ENCODE results near the gene SPNS3. TPM values are rescaled to one million over a fixed set of nuclear protein-coding genes. Genes with fewer than 3 reads are reported as not detected.

SPNS3 gene
- total RNA-seq, 1 donor from 2014 or later = not detected

- no peak overlapping the region for H3K27ac Mint-ChIP-seq
These were observed 73.2 kb downstream of the SPNS3 start for GRCh38 chr17:4506892-4507291.

GRCh38 chr17:4507361-4508111, 73.8 kb downstream of the SPNS3 start:
- H3K27me3 Mint-ChIP-seq = peaks cover 22% of the 10 kb centered on the region
- no peaks in the 10 kb centered on the region for H3K4me1 Mint-ChIP-seq (ENCODE audit: low read depth)
- no peaks in the 10 kb centered on the region for H3K9me3 Mint-ChIP-seq (ENCODE audit: low read depth)
- DNase-seq (ENCODE audit: low spot score, unreplicated experiment) = no peak
- no peak for TF ChIP-seq CTCF (IDR thresholded peaks at IDR 0.05; ENCODE audit: unreplicated experiment)
- H3K4me3 Mint-ChIP-seq (ENCODE audit: low read depth) = no peak overlapping the region
- no peaks in the 10 kb centered on the region for H3K36me3 Mint-ChIP-seq (ENCODE audit: insufficient read depth)
- no peak overlapping the region for H3K27ac Mint-ChIP-seq

More at GRCh38 chr17:4506892-4507291, 73.2 kb downstream of the SPNS3 start:
- TF ChIP-seq CTCF (IDR thresholded peaks at IDR 0.05; ENCODE audit: unreplicated experiment) = no peak
- H3K4me3 Mint-ChIP-seq (ENCODE audit: low read depth) = no peak overlapping the region
- H3K9me3 Mint-ChIP-seq (ENCODE audit: low read depth) = no peaks in the 10 kb centered on the region
- peaks cover 25% of the 10 kb centered on the region for H3K27me3 Mint-ChIP-seq
- no peak for DNase-seq (ENCODE audit: low spot score, unreplicated experiment)
- no peaks in the 10 kb centered on the region for H3K4me1 Mint-ChIP-seq (ENCODE audit: low read depth)
- no peaks in the 10 kb centered on the region for H3K36me3 Mint-ChIP-seq (ENCODE audit: insufficient read depth)

- Mint-ChIP-seq H3K27me3 (peaks cover 16% of the 10 kb centered on the region), H3K4me3 (ENCODE audit: low read depth) (no peak overlapping the region), H3K36me3 (ENCODE audit: insufficient read depth) (no peaks in the 10 kb centered on the region), H3K27ac (no peak overlapping the region), H3K9me3 (ENCODE audit: low read depth) (no peaks in the 10 kb centered on the region), H3K4me1 (ENCODE audit: low read depth) (peaks cover 2% of the 10 kb centered on the region)
- TF ChIP-seq CTCF (IDR thresholded peaks at IDR 0.05; ENCODE audit: unreplicated experiment) = no peak
- no peak for DNase-seq (ENCODE audit: low spot score, unreplicated experiment)
These were observed 74.5 kb downstream of the SPNS3 start for GRCh38 chr17:4508207-4508606.

- no peaks in the 10 kb centered on the region for H3K9me3 Mint-ChIP-seq (ENCODE audit: low read depth)
- peaks cover 14% of the 10 kb centered on the region for H3K27me3 Mint-ChIP-seq
- no peaks in the 10 kb centered on the region for H3K36me3 Mint-ChIP-seq (ENCODE audit: insufficient read depth)
- peaks cover 11% of the 10 kb centered on the region for H3K4me1 Mint-ChIP-seq (ENCODE audit: low read depth)
- TF ChIP-seq CTCF (IDR thresholded peaks at IDR 0.05; ENCODE audit: unreplicated experiment) = no peak
- DNase-seq (ENCODE audit: low spot score, unreplicated experiment) = no peak
- no peak overlapping the region for H3K4me3 Mint-ChIP-seq (ENCODE audit: low read depth)
- no peak overlapping the region for H3K27ac Mint-ChIP-seq
These were observed 75.7 kb downstream of the SPNS3 start for GRCh38 chr17:4509401-4509800.

- Mint-ChIP-seq H3K4me1 (ENCODE audit: low read depth) (peaks cover 14% of the 10 kb centered on the region), H3K27ac (no peak overlapping the region), H3K9me3 (ENCODE audit: low read depth) (no peaks in the 10 kb centered on the region), H3K36me3 (ENCODE audit: insufficient read depth) (no peaks in the 10 kb centered on the region), H3K27me3 (peaks cover 8% of the 10 kb centered on the region), H3K4me3 (ENCODE audit: low read depth) (no peak overlapping the region)
- no peak for TF ChIP-seq CTCF (IDR thresholded peaks at IDR 0.05; ENCODE audit: unreplicated experiment)
- no peak for DNase-seq (ENCODE audit: low spot score, unreplicated experiment)
These were observed 76.3 kb downstream of the SPNS3 start for GRCh38 chr17:4509923-4510617.

Data from progenitor cell of endocrine pancreas (in vitro differentiated cells).